Adrenal gland (tissue), 12 donors: Measurements from ENCODE around the gene SYCP1. TPM values are rescaled to one million over a fixed set of nuclear protein-coding genes. Genes with fewer than 3 reads are reported as not detected.

ENCODE experiments used
- DNase-seq, 7 donors: peaks; one replicate each; pipeline ENCODE4 v3.0.0-alpha.2; 2019 to 2020
- H3K27ac ChIP-seq, 5 donors: fragments of 200-600 bp; sonication (generic) in 4 of 5; 1 replicate in 3 of 5; 2 replicates in 2 of 5; pipeline versions ENCODE4 v1.5.1 to v1.8.0; 2016 to 2020; ENCODE audit warnings: mild to moderate bottlenecking in 1 of 5
- H3K27me3 ChIP-seq: fragments of 200-600 bp; 2 replicates; pipeline ENCODE4 v1.8.0; 2021
- H3K36me3 ChIP-seq, 2 donors: fragments of 200-600 bp; replicated peaks in 1 of 2; 1 replicate in 1 of 2; 2 replicates in 1 of 2; pipeline versions ENCODE4 v1.5.1 to v1.8.0; 2018 to 2022
- H3K4me1 ChIP-seq, 2 donors: fragments of 200-600 bp; replicated peaks in 1 of 2; 1 replicate in 1 of 2; 2 replicates in 1 of 2; pipeline versions ENCODE4 v1.5.1 to v1.8.0; 2018 to 2021
- H3K4me3 ChIP-seq, 4 donors: fragments of 200-600 bp; sonication (generic) in 3 of 4; one replicate each; pipeline ENCODE4 v1.5.1; 2016 to 2018
- H3K9me3 ChIP-seq, 3 donors: fragments of 200-600 bp; sonication (generic) in 1 of 3; replicated peaks in 1 of 3; 1 replicate in 2 of 3; 2 replicates in 1 of 3; pipeline versions ENCODE4 v1.5.1 to v1.8.0; 2016 to 2021
- CTCF ChIP-seq, 6 experiments: fragments of 450-650 bp in 4 of 6; fragments of 200-600 bp in 2 of 6; sonication (generic) in 1 of 6; IDR thresholded peaks; 1 replicate in 5 of 6; 2 replicates in 1 of 6; pipeline versions ENCODE4 v1.5.1 to v1.8.0; 2016 to 2021; ENCODE audit warnings: antibody characterized with exemption in 6 of 6, mild to moderate bottlenecking in 2 of 6, moderate library complexity in 1 of 6
- POLR2A ChIP-seq, 2 donors: fragments of 450-650 bp; IDR thresholded peaks; one replicate each; pipeline ENCODE4 v1.6.1; 2017; ENCODE audit warnings: antibody characterized with exemption in 2 of 2, mild to moderate bottlenecking in 2 of 2, moderate library complexity in 1 of 2
- WGBS, 4 donors: extraction: QIAGEN DNeasy Blood & Tissue Kit in 2 of 4; methylation state at CpG; one replicate each; pipeline versions ENCODE4 v1.1.5 to v1.1.7; 2013 to 2017; 5-methylcytosine and 5-hydroxymethylcytosine counted together
- intact Hi-C, 2 donors: fragments of 100-400 bp; cut with DNase I; formaldehyde crosslinking; loops; one replicate each; pipeline versions ENCODE4 v1.14.1 to v1.15.0; 2022 to 2023
- polyA plus RNA-seq, 3 donors: library from polyadenylated mRNA; stranded (reverse); fragments of 200-250 nt in 2 of 3; fragments of 350-450 nt in 1 of 3; fragmentation: Illumina TruSeq in 1 of 3; extraction: RNeasy Lipid Tissue Mini Kit (QIAGEN cat#74804) in 1 of 3; gene quantifications; one replicate each; pipeline ENCODE4 v1.2.3, GENCODE V29; 2013 to 2014
- total RNA-seq, 9 donors: library from RNA; depleted of rRNA in 4 of 9; stranded (reverse); fragments of >200 nt in 4 of 9; fragments of 120-200 nt in 1 of 9; fragmentation: NEBNext Ultra II Directional in 1 of 9; extraction: Animal tissue kit (Norgen Biotek cat#: 25700) in 1 of 9; gene quantifications; one replicate each; pipeline versions ENCODE4 v1.1.0 to v1.2.4, GENCODE V29; 2013 to 2023
- donor health status: healthy with polysubstance abuse.
- donor health status: Bipolar disorder and iron deficiency.
- donor health status: DM: yes; HTN: yes; CAD: no.
- donor health status: DM: no; HTN: no; CAD: no.
- donor health status: DM: no; HTN: no; CAD: no.
- donor health status: DM: yes; HTN: yes; CAD: no.

The SYCP1 gene
- total and polyA plus RNA-seq, 12 donors, result 0.07 to 0.22 TPM; not detected in 10

GRCh38 chr1:114926607-114927006, 71.9 kb downstream of the SYCP1 start:
- Histone ChIP-seq H3K4me1 (no peaks in the 10 kb centered on the region), H3K27me3 (no peaks in the 10 kb centered on the region), H3K4me3 (no peak overlapping the region), H3K36me3 (no peaks in the 10 kb centered on the region), H3K27ac (no peak overlapping the region), H3K9me3 (no peaks in the 10 kb centered on the region)
- intact Hi-C loops, result no loop called here
- DNase-seq, result no peak
- TF ChIP-seq POLR2A (IDR thresholded peaks at IDR 0.05) (no peak), CTCF (IDR thresholded peaks at IDR 0.05) (no peak)

- H3K4me3 ChIP-seq, result no peak overlapping the region
- 87 to 90% (median 89%) methylated on average over 1 of the region's 1 CpG for WGBS, 4 donors
- no peaks in the 10 kb centered on the region for H3K9me3 ChIP-seq
- TF ChIP-seq POLR2A (IDR thresholded peaks at IDR 0.05), result no peak
- TF ChIP-seq CTCF (IDR thresholded peaks at IDR 0.05), result no peak
- intact Hi-C loops, result no loop called here
- H3K36me3 ChIP-seq, result no peaks in the 10 kb centered on the region
- H3K27me3 ChIP-seq, result no peaks in the 10 kb centered on the region
- DNase-seq, result no peak
- H3K27ac ChIP-seq, result no peak overlapping the region
- no peaks in the 10 kb centered on the region for H3K4me1 ChIP-seq
Measured at GRCh38 chr1:114927401-114927800, 72.7 kb downstream of the SYCP1 start.

- Histone ChIP-seq H3K36me3 (no peaks in the 10 kb centered on the region), H3K4me3 (no peak overlapping the region), H3K27me3 (no peaks in the 10 kb centered on the region), H3K27ac (no peak overlapping the region), H3K9me3 (no peaks in the 10 kb centered on the region), H3K4me1 (no peaks in the 10 kb centered on the region)
- no peak for TF ChIP-seq POLR2A (IDR thresholded peaks at IDR 0.05)
- TF ChIP-seq CTCF (IDR thresholded peaks at IDR 0.05), result peak; percentile 11 to 58 (median 44)
- WGBS, 4 donors, result 33 to 80% (median 80%) methylated on average over 1 of the region's 1 CpG; no CpG with 5 or more reads in 1 of the 4 donors
- intact Hi-C loops, result no loop called here
- peak in 3 of 7 donors; percentile 10 to 52 (median 22) for DNase-seq
Measured at GRCh38 chr1:114956570-114956969, 101.9 kb downstream of the SYCP1 start.

GRCh38 chr1:114959423-114959822, 104.8 kb downstream of the SYCP1 start:
- no peak overlapping the region for H3K4me3 ChIP-seq
- DNase-seq, result no peak
- TF ChIP-seq CTCF (IDR thresholded peaks at IDR 0.05), result no peak
- TF ChIP-seq POLR2A (IDR thresholded peaks at IDR 0.05), result no peak
- H3K4me1 ChIP-seq, result no peaks in the 10 kb centered on the region
- no peak overlapping the region for H3K27ac ChIP-seq
- no peaks in the 10 kb centered on the region for H3K9me3 ChIP-seq
- intact Hi-C loops, result no loop called here
- H3K27me3 ChIP-seq, result no peaks in the 10 kb centered on the region
- no peaks in the 10 kb centered on the region for H3K36me3 ChIP-seq
